ENCODE measurements around the gene RPS10.
"Not testable (repeated sequence)": the region's sequence is repeated elsewhere in the genome, so short reads cannot be mapped to it uniquely, and the experiment has no call there.

Gene RPS10

GRCh38 chr6:34451192-34451591 lies 25.3 kb upstream of the RPS10 start:
- no peak for DNase-seq

GRCh38 chr6:34447910-34448309 lies 22.0 kb upstream of the RPS10 start:
- DNase-seq = peak in 1 of 58 donors; percentile 37

GRCh38 chr6:34447386-34447785 lies 21.5 kb upstream of the RPS10 start:
- DNase-seq = peak in 1 of 58 donors; percentile 15

- DNase-seq = no peak
These were observed 19.5 kb upstream of the RPS10 start for GRCh38 chr6:34445313-34445860.

GRCh38 chr6:34441526-34441925 lies 15.7 kb upstream of the RPS10 start:
- no peak for DNase-seq

- no peak for DNase-seq
These were observed 13.6 kb upstream of the RPS10 start for GRCh38 chr6:34439442-34439841.

- DNase-seq = no peak
These were observed 12.8 kb upstream of the RPS10 start for GRCh38 chr6:34438705-34439104.

- DNase-seq = no peak
These were observed 11.7 kb upstream of the RPS10 start for GRCh38 chr6:34437644-34437970.

- peak in 1 of 58 donors; percentile 12 for DNase-seq
These were observed 11.2 kb upstream of the RPS10 start for GRCh38 chr6:34436803-34437643.

- DNase-seq = no peak
These were observed 10.0 kb upstream of the RPS10 start for GRCh38 chr6:34435916-34436315.

- no peak for DNase-seq
These were observed 754 bp downstream of the RPS10 start for GRCh38 chr6:34425132-34425497.

GRCh38 chr6:34424200-34425131 lies 1.4 kb downstream of the RPS10 start:
- no peak for DNase-seq

- no peak for DNase-seq
These were observed 2.6 kb downstream of the RPS10 start for GRCh38 chr6:34423254-34423653.

- DNase-seq = no peak
These were observed 7.5 kb downstream of the RPS10 start for GRCh38 chr6:34418367-34418766.

- DNase-seq = no peak
These were observed 8.9 kb downstream of the RPS10 start for GRCh38 chr6:34416877-34417371.

GRCh38 chr6:34414999-34415858 lies 10.6 kb downstream of the RPS10 start:
- peak in 46 of 58 donors; percentile 9 to 85 (median 42) for DNase-seq

- DNase-seq = no peak
These were observed 13.1 kb downstream of the RPS10 start for GRCh38 chr6:34412643-34413214.

- peak in 47 of 58 donors; percentile 7 to 85 (median 43) for DNase-seq
These were observed 13.9 kb downstream of the RPS10 start for GRCh38 chr6:34412016-34412415.

GRCh38 chr6:34407915-34408314 lies 18.0 kb downstream of the RPS10 start:
- not testable (repeated sequence) for DNase-seq

GRCh38 chr6:34396518-34396917 lies 29.4 kb downstream of the RPS10 start:
- DNase-seq = no peak

- no peak for DNase-seq
These were observed 31.9 kb downstream of the RPS10 start for GRCh38 chr6:34393966-34394305.
